ENCODE data around the gene ZNF780B.

ZNF780B gene

DNA sequence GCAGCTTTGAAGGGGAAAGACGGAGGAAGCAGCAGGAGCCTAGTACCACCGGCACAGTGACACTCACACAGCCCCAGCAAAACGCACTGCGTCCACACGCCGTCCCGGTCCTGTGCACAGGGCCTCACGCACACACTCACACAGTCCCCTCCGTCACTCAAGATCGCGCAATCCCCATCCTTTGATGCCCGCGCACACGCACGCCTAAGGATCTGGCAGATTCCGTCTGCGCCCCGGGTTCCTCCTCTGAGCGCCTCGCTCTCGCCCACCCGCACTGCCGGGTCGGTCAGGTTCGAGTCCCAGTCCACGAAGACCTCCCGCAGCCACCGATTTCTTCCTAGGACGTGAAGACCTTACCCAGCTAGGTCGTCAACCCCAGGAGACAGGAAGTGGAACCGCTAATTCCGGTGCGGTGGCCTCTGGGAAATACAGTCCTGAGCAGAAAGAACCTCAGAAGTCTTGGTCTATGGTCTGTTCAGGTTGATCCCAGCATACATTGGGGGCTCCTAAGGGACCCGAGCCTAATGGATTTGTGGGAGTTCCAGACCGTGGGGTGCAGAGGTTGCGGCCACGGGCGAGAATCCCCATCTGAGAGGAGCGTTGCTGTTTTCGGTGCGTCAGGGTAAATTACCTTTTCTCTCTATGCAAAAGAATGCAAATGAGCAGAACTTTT is at the start of gene ZNF780B:
Gene ZNF780B (minus strand): TSS at position 400 of the 673 bp plus-strand sequence. CDS start 5,899 bp downstream, outside the sequence.
- Histone ChIP-seq H3K36me3 (ENCODE audit: control insufficient read depth in 1 of 2, insufficient read depth in 2 of 2, low read length in 2 of 2) (no peaks in the 10 kb centered on the region), H3K9me3 (ENCODE audit: control insufficient read depth in 1 of 2, low read length in 2 of 2) (peaks cover 0 to 19% of the 10 kb centered on the region in 2 donors), H3K4me3 (ENCODE audit: low read depth in 1 of 2, low read length in 2 of 2) (peak within 1 kb of the TSS; percentile 98 to 99)

DNA sequence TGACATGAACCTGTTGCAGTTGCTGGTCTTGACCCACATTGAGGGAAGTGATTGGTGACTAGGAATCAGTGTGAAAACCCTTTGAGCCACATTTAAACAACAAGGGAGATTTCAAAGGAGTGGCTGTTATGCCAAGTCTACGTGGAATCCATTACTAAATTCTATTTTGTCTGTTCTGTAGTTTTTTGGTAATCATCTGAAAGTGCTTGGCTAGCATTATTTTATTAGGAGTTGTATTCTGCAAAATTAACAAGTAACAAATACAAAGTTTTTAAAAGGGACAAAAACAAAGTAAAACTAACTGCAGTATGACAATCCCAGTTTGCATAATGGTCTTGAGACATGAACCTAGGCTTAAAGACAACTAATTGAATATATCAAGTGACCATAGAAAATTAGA is 48.7 kb upstream of the ZNF780B start:
- Histone ChIP-seq H3K9me3 (ENCODE audit: control insufficient read depth in 1 of 2, low read length in 2 of 2) (no peaks in the 10 kb centered on the region), H3K27ac (ENCODE audit: low read depth, low read length) (no peak overlapping the region), H3K9ac (ENCODE audit: low read depth in 1 of 2, low read length in 2 of 2) (no peak overlapping the region), H3K4me3 (ENCODE audit: low read depth in 1 of 2, low read length in 2 of 2) (no peak overlapping the region), H3K36me3 (ENCODE audit: control insufficient read depth in 1 of 2, insufficient read depth in 2 of 2, low read length in 2 of 2) (no peaks in the 10 kb centered on the region), H3K4me1 (ENCODE audit: control insufficient read depth in 1 of 2, insufficient read depth in 2 of 2, low read length in 2 of 2) (no peaks in the 10 kb centered on the region), H3K27me3 (ENCODE audit: control insufficient read depth in 1 of 2, insufficient read depth in 2 of 2, low read length in 2 of 2) (no peaks in the 10 kb centered on the region)

More for the DNA sequence above, at the start of gene ZNF780B:
- Histone ChIP-seq H3K9ac (ENCODE audit: low read depth in 1 of 2, low read length in 2 of 2) (peak within 1 kb of the TSS; percentile 67 to 91), H3K27me3 (ENCODE audit: control insufficient read depth in 1 of 2, insufficient read depth in 2 of 2, low read length in 2 of 2) (no peaks in the 10 kb centered on the region), H3K4me1 (ENCODE audit: control insufficient read depth in 1 of 2, insufficient read depth in 2 of 2, low read length in 2 of 2) (peaks cover 13 to 18% of the 10 kb centered on the region in 2 donors), H3K27ac (ENCODE audit: low read depth, low read length) (no peak within 1 kb of the TSS)

DNA sequence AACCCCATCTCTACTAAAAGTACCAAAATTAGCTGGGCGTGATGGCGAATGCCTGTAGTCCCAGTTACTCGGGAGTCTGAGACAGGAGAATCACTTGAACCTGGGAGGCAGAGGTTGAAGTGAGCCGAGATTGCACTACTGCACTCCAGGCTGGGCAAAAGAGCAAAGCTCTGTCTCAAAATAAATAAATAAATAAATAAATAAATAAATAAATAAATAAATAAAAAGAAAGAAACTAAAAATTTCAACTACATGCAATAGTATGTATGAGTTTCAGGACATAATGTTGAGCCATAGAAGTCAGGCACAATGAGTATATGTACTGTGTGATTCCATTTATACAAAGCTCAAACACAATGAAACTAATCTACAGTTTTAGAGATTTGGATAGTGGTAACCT is 47.6 kb upstream of the ZNF780B start:
- no peak overlapping the region for H3K4me3 ChIP-seq (ENCODE audit: low read depth in 1 of 2, low read length in 2 of 2)

DNA sequence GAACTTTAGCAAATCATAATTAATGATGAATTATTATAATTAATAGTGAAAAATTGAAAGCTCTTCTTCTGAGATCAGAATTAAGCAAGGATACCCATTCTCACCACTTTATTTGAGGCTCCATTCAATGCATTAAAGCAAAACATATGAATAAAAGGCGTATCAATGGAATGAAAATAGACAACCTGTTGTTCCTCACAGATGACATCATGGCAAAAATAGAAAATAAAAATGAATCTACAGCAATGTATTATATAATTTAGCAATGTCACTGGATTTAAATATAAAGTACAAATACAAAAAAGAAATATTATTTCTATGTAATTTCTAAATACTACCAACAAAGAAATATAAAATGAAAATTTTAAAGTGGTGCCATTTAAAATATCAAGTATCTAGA is 45.8 kb upstream of the ZNF780B start:
- H3K27me3 ChIP-seq (ENCODE audit: control insufficient read depth in 1 of 2, insufficient read depth in 2 of 2, low read length in 2 of 2), result no peaks in the 10 kb centered on the region

More for the DNA sequence above, 47.6 kb upstream of the ZNF780B start:
- no peak overlapping the region for H3K9ac ChIP-seq (ENCODE audit: low read depth in 1 of 2, low read length in 2 of 2)
- H3K27ac ChIP-seq (ENCODE audit: low read depth, low read length), result no peak overlapping the region
- H3K27me3 ChIP-seq (ENCODE audit: control insufficient read depth in 1 of 2, insufficient read depth in 2 of 2, low read length in 2 of 2), result no peaks in the 10 kb centered on the region
- no peaks in the 10 kb centered on the region for H3K36me3 ChIP-seq (ENCODE audit: control insufficient read depth in 1 of 2, insufficient read depth in 2 of 2, low read length in 2 of 2)
- no peaks in the 10 kb centered on the region for H3K9me3 ChIP-seq (ENCODE audit: control insufficient read depth in 1 of 2, low read length in 2 of 2)
- H3K4me1 ChIP-seq (ENCODE audit: control insufficient read depth in 1 of 2, insufficient read depth in 2 of 2, low read length in 2 of 2), result no peaks in the 10 kb centered on the region

DNA sequence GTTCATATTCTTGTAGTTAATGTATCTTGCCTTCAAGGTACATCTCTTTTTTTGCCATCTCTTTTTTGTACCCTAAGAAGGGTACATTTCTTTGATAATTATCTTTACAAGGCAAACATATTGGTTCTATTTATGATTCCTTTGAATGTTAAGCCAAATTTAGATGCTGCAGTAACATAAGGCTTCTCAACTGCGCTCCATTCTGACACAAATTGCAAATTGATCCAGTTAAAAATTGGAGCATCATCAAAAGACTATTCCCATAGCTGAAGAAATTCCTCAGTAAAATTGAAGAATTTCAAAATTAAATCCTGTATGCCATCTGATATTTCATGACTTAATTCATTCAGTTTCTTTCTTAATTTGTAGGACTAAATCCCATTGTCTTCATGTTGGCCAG is 37.4 kb upstream of the ZNF780B start:
- Histone ChIP-seq H3K9me3 (ENCODE audit: control insufficient read depth in 1 of 2, low read length in 2 of 2) (no peaks in the 10 kb centered on the region), H3K27me3 (ENCODE audit: control insufficient read depth in 1 of 2, insufficient read depth in 2 of 2, low read length in 2 of 2) (no peaks in the 10 kb centered on the region), H3K9ac (ENCODE audit: low read depth in 1 of 2, low read length in 2 of 2) (no peak overlapping the region), H3K36me3 (ENCODE audit: control insufficient read depth in 1 of 2, insufficient read depth in 2 of 2, low read length in 2 of 2) (no peaks in the 10 kb centered on the region), H3K4me3 (ENCODE audit: low read depth in 1 of 2, low read length in 2 of 2) (no peak overlapping the region), H3K27ac (ENCODE audit: low read depth, low read length) (no peak overlapping the region), H3K4me1 (ENCODE audit: control insufficient read depth in 1 of 2, insufficient read depth in 2 of 2, low read length in 2 of 2) (peaks cover 9 to 12% of the 10 kb centered on the region in 2 donors)

More for the DNA sequence above, 45.8 kb upstream of the ZNF780B start:
- Histone ChIP-seq H3K36me3 (ENCODE audit: control insufficient read depth in 1 of 2, insufficient read depth in 2 of 2, low read length in 2 of 2) (no peaks in the 10 kb centered on the region), H3K4me3 (ENCODE audit: low read depth in 1 of 2, low read length in 2 of 2) (no peak overlapping the region), H3K27ac (ENCODE audit: low read depth, low read length) (no peak overlapping the region), H3K9me3 (ENCODE audit: control insufficient read depth in 1 of 2, low read length in 2 of 2) (no peaks in the 10 kb centered on the region), H3K9ac (ENCODE audit: low read depth in 1 of 2, low read length in 2 of 2) (no peak overlapping the region), H3K4me1 (ENCODE audit: control insufficient read depth in 1 of 2, insufficient read depth in 2 of 2, low read length in 2 of 2) (no peaks in the 10 kb centered on the region)

DNA sequence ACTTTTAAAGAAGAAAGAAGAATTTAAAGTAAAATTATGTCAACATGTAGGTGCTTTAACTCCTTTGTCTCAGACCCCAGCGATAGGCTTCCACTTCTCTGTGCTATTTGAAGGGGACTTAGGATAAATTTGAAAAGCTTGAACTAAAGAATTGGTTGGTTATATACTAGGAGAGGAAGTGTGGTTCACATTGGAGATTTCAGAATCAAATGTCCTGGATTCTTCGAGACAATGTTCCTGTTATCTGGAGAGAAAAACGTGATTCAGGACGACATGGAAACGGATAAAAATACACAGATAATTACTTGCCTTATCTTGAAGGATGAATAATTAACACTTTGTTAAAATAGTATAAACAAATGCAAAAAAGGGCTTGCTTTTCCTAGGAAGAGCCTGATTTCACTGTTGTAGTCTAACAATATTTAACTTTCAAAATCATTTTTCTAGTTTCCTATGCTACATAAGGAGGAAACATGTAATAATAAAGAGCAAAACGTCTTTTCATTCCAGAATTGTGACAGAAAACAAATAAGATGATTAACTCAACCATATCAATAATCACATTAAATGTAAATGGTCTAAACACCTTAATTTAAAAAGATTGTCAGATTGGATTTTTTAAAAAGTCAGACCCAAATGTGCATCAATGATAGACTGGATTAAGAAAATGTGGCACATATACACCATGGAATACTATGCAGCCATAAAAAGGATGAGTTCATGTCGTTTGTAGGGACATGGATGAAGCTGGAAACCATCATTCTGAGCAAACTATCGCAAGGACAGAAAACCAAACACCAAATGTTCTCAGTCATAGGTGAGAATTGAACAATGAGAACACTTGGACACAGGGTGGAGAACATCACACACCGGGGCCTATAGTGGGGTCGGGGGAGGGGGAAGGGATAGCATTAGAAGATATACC is 35.4 kb upstream of the ZNF780B start:
- Histone ChIP-seq H3K4me3 (ENCODE audit: low read depth in 1 of 2, low read length in 2 of 2) (peak overlapping the region; percentile 98 to 99), H3K36me3 (ENCODE audit: control insufficient read depth in 1 of 2, insufficient read depth in 2 of 2, low read length in 2 of 2) (no peaks in the 10 kb centered on the region), H3K9me3 (ENCODE audit: control insufficient read depth in 1 of 2, low read length in 2 of 2) (no peaks in the 10 kb centered on the region), H3K27ac (ENCODE audit: low read depth, low read length) (peak overlapping the region; percentile 85), H3K4me1 (ENCODE audit: control insufficient read depth in 1 of 2, insufficient read depth in 2 of 2, low read length in 2 of 2) (peaks cover 9 to 12% of the 10 kb centered on the region in 2 donors), H3K9ac (ENCODE audit: low read depth in 1 of 2, low read length in 2 of 2) (peak overlapping the region; percentile 87 to 94), H3K27me3 (ENCODE audit: control insufficient read depth in 1 of 2, insufficient read depth in 2 of 2, low read length in 2 of 2) (no peaks in the 10 kb centered on the region)

DNA sequence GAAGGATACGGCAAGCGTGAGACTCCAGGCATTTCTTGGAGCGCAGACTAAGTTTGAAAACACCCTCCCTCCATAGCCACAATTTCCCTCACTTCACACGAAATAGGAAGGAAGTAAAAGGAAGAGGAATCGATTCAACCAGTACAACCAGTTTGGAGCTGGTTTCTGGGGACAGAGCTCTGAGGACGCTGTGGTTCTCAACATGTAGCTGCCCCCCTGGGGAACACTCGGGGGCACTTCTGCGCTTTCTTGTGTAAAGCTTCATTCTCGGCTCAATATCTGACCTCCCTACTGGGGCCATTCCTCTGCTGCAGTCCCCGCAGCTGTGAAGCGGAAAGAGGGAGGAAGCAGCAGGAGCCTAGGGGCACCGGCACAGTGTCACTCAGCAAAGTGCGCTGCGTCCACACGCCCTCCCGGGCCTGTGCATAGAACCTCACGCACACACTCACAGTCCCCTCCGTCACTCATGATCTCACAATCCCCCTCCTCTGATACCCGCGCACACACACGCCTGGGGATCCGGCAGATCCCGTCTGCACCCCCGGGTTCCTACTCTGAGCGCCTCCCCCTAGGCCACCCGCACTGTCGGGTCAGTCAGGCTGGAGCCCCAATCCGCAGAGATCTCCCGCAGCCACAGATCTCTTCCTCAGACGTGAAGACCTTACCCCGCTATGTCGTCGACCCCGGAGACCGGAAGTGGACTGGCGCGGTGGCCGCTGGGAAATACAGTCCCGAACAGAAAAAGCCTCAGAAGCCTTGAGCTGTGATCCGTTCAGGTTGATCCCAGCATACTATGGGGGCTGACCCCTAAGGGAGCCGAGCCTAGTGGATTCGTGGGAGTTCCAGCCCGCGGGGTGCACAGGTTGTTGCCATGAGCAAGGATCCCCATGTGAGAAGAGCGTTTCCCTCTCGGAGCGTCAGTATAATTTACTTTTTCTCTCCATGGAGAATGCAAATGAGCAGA is 34.5 kb upstream of the ZNF780B start, which contains the start of gene ZNF780A:
Gene ZNF780A (minus strand): TSS at position 703 of the 964 bp plus-strand sequence. CDS start 6,190 bp downstream, outside the sequence.
- H3K9ac ChIP-seq (ENCODE audit: low read depth in 1 of 2, low read length in 2 of 2), result peak within 1 kb of the TSS; percentile 87 to 94
- peak within 1 kb of the TSS; percentile 85 for H3K27ac ChIP-seq (ENCODE audit: low read depth, low read length)
- H3K4me3 ChIP-seq (ENCODE audit: low read depth in 1 of 2, low read length in 2 of 2), result peak within 1 kb of the TSS; percentile 98 to 99
- no peaks in the 10 kb centered on the region for H3K9me3 ChIP-seq (ENCODE audit: control insufficient read depth in 1 of 2, low read length in 2 of 2)
- H3K36me3 ChIP-seq (ENCODE audit: control insufficient read depth in 1 of 2, insufficient read depth in 2 of 2, low read length in 2 of 2), result no peaks in the 10 kb centered on the region
- peaks cover 9 to 12% of the 10 kb centered on the region in 2 donors for H3K4me1 ChIP-seq (ENCODE audit: control insufficient read depth in 1 of 2, insufficient read depth in 2 of 2, low read length in 2 of 2)
- H3K27me3 ChIP-seq (ENCODE audit: control insufficient read depth in 1 of 2, insufficient read depth in 2 of 2, low read length in 2 of 2), result no peaks in the 10 kb centered on the region

DNA sequence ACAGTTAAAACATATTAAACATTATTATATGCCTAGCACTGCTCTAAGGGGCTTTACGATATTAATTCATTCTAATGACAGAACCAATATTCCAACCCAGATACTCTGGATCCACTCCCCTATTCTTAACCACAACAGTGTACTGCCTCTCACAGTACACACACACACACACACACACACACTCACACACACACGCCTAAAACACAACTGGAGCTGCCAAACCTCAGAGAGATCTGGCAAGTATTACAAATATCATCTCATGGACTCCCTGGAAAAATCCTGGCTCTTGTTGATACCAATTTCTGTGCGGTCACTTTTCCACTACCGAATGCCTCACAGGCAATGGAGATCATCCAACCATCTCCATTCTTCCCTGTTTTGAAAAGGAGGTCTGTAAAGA is 33.4 kb upstream of the ZNF780B start:
- Histone ChIP-seq H3K9me3 (ENCODE audit: control insufficient read depth in 1 of 2, low read length in 2 of 2) (no peaks in the 10 kb centered on the region), H3K27me3 (ENCODE audit: control insufficient read depth in 1 of 2, insufficient read depth in 2 of 2, low read length in 2 of 2) (no peaks in the 10 kb centered on the region), H3K4me3 (ENCODE audit: low read depth in 1 of 2, low read length in 2 of 2) (peak overlapping the region; percentile 98 to 99), H3K36me3 (ENCODE audit: control insufficient read depth in 1 of 2, insufficient read depth in 2 of 2, low read length in 2 of 2) (peaks cover 0 to 6% of the 10 kb centered on the region in 2 donors), H3K9ac (ENCODE audit: low read depth in 1 of 2, low read length in 2 of 2) (no peak overlapping the region), H3K27ac (ENCODE audit: low read depth, low read length) (no peak overlapping the region), H3K4me1 (ENCODE audit: control insufficient read depth in 1 of 2, insufficient read depth in 2 of 2, low read length in 2 of 2) (peaks cover 9 to 12% of the 10 kb centered on the region in 2 donors)

DNA sequence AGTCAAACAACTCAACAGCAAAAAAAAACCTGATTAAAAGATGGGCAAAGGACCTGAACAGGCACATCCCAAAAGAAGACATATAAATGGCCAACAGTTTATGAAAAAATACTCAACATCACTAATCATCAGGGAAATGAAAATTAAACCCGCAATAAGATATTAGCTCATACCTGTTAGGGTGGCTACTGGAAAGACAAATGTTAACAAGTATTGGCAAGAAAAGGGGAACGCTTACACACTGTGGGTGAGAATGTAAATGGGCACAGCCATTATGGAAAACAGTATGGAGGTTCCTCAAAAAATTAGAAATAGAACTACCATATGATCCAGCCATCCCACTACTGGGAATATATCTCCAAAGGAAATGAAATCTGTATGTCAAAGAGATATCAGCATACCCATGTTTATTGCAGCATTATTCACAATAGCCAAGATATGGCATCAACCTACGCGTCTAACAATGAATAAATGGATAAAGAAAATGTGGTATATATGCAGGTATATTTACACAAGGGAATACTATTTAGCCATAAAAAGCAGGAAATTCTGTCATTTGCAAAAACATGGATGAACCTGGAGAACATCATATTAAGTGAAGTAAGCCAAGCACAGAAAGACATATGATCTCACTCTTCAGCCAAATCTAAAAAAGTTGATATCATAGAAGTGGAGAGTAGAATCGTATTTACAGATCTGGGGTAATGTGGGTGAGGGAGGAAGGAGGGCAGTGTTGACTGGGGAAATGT is 32.4 kb upstream of the ZNF780B start:
- Histone ChIP-seq H3K9ac (ENCODE audit: low read depth in 1 of 2, low read length in 2 of 2) (no peak overlapping the region), H3K4me1 (ENCODE audit: control insufficient read depth in 1 of 2, insufficient read depth in 2 of 2, low read length in 2 of 2) (peaks cover 9 to 12% of the 10 kb centered on the region in 2 donors), H3K36me3 (ENCODE audit: control insufficient read depth in 1 of 2, insufficient read depth in 2 of 2, low read length in 2 of 2) (peaks cover under 1 to 12% of the 10 kb centered on the region in 2 donors), H3K4me3 (ENCODE audit: low read depth in 1 of 2, low read length in 2 of 2) (no peak overlapping the region), H3K27ac (ENCODE audit: low read depth, low read length) (no peak overlapping the region), H3K9me3 (ENCODE audit: control insufficient read depth in 1 of 2, low read length in 2 of 2) (no peaks in the 10 kb centered on the region), H3K27me3 (ENCODE audit: control insufficient read depth in 1 of 2, insufficient read depth in 2 of 2, low read length in 2 of 2) (no peaks in the 10 kb centered on the region)

Data from duodenal mucosa (tissue), 2 donors.